GM18861 (cell line): ENCODE measurements around the gene FBRSL1.

Experiments
- ATAC-seq: cut with Tn5 transposase; IDR thresholded peaks from one replicate; pipeline ENCODE4 v1.9.1; 2021; ENCODE audit not compliant: unreplicated experiment

Gene FBRSL1

GRCh38 chr12:132537836-132538662, 48.1 kb downstream of the FBRSL1 start:
- no peak for ATAC-seq

DNA sequence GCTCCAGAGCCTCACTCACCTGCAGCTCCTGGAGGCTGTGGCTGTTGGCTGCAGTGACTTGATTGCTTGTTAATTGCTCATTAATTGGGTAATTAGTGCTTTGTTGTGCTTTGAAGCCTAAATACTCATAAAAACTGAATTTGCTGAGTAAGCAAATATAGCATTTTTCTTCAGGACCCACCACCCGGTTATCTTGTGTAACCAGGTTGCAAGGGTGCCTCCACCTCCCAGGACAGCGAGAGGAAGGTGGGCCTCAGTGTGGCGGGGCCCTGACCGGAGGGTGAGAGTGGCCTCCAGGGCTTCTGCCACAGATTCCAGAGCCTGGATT, 48.7 kb downstream of the FBRSL1 start:
- no peak for ATAC-seq

GRCh38 chr12:132539016-132539773, 49.2 kb downstream of the FBRSL1 start:
- ATAC-seq: no peak

DNA sequence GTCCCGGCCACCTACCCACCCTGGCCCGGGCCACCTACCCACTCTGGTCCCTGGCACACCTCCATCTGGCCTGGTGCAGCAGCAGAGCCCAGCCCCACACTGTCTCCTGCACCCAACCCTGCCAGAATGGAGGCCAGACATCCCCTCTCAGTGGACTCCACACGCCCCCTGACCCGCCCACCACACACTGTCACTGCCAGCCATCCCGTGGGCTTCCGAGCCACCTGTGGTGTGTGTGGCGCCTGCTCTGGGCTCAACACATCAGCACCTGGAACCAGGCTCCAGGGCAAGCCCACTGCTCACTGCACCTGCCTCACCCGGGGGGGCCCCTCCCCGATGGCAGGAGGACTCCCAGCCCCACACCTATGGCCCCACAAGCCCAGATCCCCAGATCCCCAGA, 50.5 kb downstream of the FBRSL1 start:
- no peak for ATAC-seq

DNA sequence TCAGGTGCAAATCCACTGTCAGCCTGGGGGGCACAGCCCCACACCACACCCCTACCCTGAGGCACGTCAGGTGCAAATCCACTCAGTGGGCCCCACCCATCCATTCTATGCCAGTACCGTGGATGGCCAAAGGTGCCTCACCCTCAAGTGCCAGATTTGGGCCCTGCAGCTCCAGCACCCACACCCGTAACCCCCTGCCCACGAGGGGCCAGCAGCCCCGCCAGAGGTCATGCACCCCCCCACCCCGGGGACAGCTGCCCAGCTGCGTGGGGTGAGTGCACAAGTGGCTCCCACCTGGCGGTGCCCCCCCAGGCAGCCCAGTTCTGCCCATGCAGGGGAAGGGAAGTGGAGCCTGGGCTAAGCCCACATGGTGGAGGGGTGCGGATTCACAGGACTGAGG, 51.2 kb downstream of the FBRSL1 start:
- no peak for ATAC-seq

GRCh38 chr12:132541996-132542395, 52.0 kb downstream of the FBRSL1 start:
- no peak for ATAC-seq

DNA sequence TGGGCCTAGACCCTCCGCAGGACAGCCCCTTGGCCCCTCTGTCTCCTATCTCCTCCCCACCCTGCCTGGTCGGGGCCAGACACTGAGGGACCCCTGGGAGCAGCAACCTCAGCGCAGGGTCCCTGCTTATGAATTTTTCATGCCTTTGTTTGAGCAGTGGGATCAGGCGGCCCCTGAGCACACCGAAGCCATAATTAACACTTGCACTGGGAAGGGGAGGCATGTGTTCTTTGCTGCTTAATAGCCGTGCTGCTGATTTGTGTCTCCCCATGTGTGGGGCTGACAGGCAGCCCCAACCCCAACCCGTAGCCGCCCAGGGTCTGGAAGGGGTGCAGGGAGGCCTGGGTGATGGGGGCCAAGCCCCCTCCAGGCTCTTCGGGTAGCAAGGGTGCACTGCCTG, 52.7 kb downstream of the FBRSL1 start:
- ATAC-seq: no peak

GRCh38 chr12:132543298-132544079, 53.5 kb downstream of the FBRSL1 start:
- no peak for ATAC-seq

- no peak for ATAC-seq
These were observed 54.1 kb downstream of the FBRSL1 start for GRCh38 chr12:132544080-132544397.

- ATAC-seq: no peak
These were observed 54.5 kb downstream of the FBRSL1 start for GRCh38 chr12:132544498-132544897.

- no peak for ATAC-seq
These were observed 55.4 kb downstream of the FBRSL1 start for GRCh38 chr12:132545164-132545953.

DNA sequence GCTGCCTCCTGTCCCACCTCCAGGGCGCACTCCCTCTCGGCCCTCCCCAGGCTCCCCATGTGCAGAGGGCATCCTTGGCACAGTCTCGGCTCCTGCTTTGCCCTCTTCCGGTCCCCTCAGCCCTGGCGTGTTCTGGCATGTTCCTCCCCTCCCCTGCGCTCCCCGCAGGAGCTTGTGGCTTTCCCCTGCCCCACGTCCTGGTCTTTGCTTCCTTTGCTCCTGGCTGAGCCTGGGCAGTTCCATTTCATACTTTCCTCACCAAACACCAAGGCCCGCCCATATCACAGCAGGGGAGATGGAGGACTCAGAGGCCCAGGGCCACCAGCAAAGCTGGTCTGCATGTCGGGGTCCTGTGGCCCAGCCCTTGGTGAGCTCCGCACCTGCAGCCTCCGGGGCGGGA, 56.0 kb downstream of the FBRSL1 start:
- ATAC-seq: no peak

DNA sequence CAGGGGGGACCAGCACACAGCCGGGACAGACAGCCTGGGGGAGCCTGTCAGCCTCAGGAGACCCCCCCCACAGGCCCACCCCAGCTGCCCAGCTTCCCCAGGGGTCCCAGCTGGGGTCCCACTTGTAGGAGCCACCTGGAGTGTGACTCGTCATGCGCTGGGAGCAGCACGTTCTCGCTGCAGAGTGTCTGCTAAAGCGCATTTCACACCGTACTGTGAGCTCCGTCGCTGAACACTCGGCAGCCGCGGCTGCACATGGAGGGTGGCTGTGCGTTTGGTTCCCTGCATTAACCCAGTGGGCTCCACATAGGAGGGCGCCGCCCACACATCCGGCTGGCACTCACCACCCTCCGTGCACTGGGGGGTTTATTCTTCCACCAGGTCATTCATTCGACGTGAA, 56.7 kb downstream of the FBRSL1 start:
- no peak for ATAC-seq

DNA sequence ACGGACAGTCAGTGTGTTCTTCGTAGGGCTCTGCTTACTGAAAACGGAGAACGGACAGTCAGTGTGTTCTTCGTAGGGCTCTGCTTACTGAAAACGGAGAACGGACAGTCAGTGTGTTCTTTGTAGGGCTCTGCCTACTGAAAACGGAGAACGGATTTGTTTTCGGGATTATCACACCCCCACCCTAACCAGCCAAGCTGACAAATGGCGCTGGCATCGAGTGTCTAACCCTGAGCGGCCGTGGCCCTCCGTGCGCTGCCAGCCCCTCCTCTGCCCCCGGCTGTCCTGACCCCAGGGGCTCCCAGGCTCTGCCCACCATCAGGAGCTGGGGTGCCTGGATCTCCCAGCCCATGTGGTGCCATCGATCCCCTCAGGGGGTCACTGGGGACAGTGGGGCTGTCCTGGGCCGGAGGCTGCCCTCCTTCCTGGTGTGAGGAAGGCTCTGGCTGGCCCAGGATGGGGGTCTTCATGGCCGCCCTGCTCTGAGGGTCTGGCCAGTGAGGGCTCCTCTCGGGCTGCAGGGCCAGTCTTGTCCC, 57.3 kb downstream of the FBRSL1 start:
- ATAC-seq: no peak

- no peak for ATAC-seq
These were observed 58.6 kb downstream of the FBRSL1 start for GRCh38 chr12:132548430-132549058.

DNA sequence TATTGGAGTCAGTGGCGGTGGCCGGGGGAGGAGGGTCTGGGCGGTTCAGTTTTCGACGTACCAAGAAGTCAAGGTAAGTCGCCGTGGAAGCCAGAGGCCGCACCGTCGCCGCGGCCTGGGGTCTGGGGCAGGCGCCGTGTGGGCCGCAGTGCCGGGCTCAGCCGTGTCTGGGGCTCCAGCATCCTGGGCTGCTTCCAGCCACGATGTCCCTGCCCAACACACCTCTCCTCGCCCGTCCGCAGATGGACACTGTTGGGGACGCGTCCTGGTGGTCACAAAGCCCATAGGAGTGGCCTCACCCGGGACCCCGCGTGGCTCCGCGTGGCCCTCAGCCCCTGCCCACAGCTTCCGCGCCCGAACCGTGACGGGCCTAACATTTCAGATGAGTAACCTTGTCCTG, 59.1 kb downstream of the FBRSL1 start:
- no peak for ATAC-seq

DNA sequence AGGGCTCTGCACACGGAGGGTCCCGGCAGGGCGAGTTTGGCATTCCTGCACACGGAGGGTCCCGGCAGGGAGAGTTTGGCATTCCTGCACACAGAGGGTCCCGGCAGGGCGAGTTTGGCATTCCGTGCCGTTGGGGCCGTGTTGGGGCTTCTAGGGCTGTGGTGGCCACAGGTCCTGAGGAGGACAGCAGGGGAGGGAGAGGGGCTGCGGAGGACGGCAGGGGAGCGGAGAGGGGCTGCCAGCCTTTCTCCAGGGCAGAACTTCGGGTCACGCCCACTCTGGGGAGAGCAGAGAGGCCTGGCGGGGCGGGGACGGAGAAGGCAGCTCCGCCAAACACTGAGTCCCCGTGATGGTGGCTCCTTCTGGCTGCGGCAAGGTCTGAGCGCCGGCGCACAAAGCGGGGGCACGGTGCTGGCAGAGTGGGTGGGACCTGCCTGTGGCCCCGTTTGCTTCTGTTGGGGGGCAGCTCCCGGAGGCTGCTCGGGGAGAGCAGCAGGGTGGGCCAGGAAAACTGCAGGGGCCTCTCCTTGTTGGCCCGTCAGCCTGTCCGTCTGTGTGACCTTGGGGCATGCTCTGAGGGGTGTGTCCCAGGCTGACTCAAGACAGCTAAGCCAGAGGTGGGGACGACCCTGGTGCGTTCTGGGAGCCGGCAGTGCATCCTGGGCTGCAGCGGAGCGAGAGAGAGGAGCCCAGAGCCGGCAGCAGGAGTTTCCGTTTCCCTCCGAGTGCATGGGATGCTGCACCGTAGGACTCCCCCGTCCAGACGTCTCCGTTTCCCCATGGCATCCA, 60.3 kb downstream of the FBRSL1 start:
- no peak for ATAC-seq

DNA sequence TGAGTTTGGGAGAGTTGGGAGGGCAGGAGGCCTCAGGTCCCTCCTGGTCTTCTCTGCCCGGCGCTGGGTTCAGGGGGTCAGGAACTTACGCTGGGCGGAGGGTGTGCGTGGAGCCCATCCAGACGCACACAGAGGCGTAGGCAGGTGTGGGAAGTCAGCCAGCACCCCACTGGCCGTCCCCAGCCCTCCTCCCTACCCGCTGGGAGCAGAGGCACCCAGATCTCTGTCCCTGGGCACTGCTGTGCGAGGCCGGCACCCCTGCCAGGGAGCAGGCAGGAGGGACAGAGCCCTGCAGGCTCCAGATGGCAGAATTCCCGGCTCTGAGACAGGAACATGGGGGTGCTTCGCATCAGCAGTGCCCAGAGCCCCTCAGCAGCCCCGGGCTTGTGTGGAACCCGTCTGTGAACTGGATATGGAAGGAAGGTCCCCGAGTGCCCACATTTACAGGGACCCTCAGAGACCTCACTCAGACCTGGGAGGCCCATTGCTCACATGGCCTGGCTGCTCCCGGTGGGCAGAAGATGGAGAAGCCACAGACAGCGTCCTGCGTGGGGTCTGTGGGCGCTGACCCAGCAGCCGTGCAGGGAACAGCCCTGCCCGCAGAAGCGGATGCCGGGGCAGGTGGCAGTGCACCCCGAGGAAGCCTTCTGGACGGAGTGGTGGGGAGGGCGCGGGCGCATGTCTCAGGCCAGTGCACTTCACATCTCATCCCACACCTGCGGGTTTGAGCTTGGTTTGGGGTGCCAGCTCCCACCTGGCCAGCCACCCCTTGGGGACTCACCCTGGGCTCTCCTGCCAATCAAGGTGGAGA, 61.1 kb downstream of the FBRSL1 start:
- ATAC-seq: no peak

DNA sequence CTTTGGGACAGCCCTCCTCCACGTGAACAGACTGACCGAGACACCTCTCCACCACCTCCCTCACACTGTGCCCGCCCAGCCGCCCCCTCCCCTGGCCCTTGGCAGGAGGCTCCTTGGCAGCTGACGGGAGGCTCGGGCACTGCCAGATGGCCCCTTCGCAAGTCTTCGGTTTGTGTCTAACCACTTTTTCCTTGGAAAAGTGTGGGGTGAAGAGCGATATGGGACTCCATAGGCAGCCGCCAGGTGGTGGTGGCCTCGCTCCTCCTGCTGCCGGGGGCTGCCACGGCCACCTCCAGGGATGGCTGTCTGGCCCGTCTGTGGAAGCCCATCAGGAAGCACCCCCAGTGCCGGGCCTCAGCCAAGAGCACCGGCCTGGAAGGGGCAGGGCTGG, 61.7 kb downstream of the FBRSL1 start:
- ATAC-seq: no peak
